Hepatocyte (in vitro differentiated cells): ENCODE measurements around the gene KRT23. TPM values are rescaled to one million over a fixed set of nuclear protein-coding genes. Genes with fewer than 3 reads are reported as not detected.

Experiments
- DNase-seq: peaks from one replicate; pipeline ENCODE4 v3.0.0-alpha.2; 2016; ENCODE audit warnings: low spot score
- H2AFZ ChIP-seq: fragments of 200-600 bp; sonication (generic); 2 replicates; pipeline ENCODE4 v1.6.0; 2016; ENCODE audit warnings: antibody characterized with exemption, mild to moderate bottlenecking
- H3K27ac ChIP-seq: fragments of 200-600 bp; sonication (generic); 2 replicates; pipeline ENCODE4 v1.5.1; 2016; ENCODE audit warnings: mild to moderate bottlenecking
- H3K27me3 ChIP-seq: fragments of 200-600 bp; sonication (generic); 2 replicates; pipeline ENCODE4 v1.6.1; 2016
- H3K36me3 ChIP-seq: fragments of 200-600 bp; sonication (generic); replicated peaks from 2 replicates; pipeline ENCODE4 v1.5.1; 2016; ENCODE audit warnings: low read depth; ENCODE audit not compliant: insufficient read depth
- H3K4me1 ChIP-seq: fragments of 200-600 bp; sonication (generic); 2 replicates; pipeline ENCODE4 v1.5.1; 2016; ENCODE audit warnings: mild to moderate bottlenecking, moderate library complexity; ENCODE audit not compliant: insufficient read depth
- H3K4me2 ChIP-seq: fragments of 200-600 bp; sonication (generic); 2 replicates; pipeline ENCODE4 v1.6.0; 2016
- H3K4me3 ChIP-seq: fragments of 200-600 bp; sonication (generic); 2 replicates; pipeline ENCODE4 v1.5.1; 2016; ENCODE audit warnings: mild to moderate bottlenecking
- H3K79me2 ChIP-seq: fragments of 200-600 bp; sonication (generic); 2 replicates; pipeline ENCODE4 v1.6.0; 2017; ENCODE audit warnings: mild to moderate bottlenecking
- H3K9me2 ChIP-seq: fragments of 200-600 bp; sonication (generic); replicated peaks from 2 replicates; pipeline ENCODE4 v1.6.0; 2017; ENCODE audit warnings: mild to moderate bottlenecking; ENCODE audit not compliant: insufficient read depth
- H3K9me3 ChIP-seq: fragments of 200-600 bp; sonication (generic); 2 replicates; pipeline ENCODE4 v1.5.1; 2016; ENCODE audit warnings: low read depth, mild to moderate bottlenecking
- H4K20me1 ChIP-seq: fragments of 200-600 bp; sonication (generic); 2 replicates; pipeline ENCODE4 v1.6.0; 2016; ENCODE audit warnings: mild to moderate bottlenecking; ENCODE audit not compliant: insufficient read depth, poor library complexity, severe bottlenecking
- CTCF ChIP-seq: fragments of 200-600 bp; sonication (generic); IDR thresholded peaks from 2 replicates; pipeline ENCODE4 v1.5.1; 2016; ENCODE audit warnings: antibody characterized with exemption, mild to moderate bottlenecking; ENCODE audit not compliant: poor library complexity
- EZH2 ChIP-seq: fragments of 200-600 bp; sonication (generic); IDR thresholded peaks from 2 replicates; pipeline ENCODE4 v1.6.1; 2016; ENCODE audit warnings: antibody characterized with exemption, mild to moderate bottlenecking, borderline replicate concordance
- EZH2phosphoT487 ChIP-seq: fragments of 200-600 bp; sonication (generic); IDR thresholded peaks from one replicate; pipeline ENCODE4 v1.6.1; 2018; ENCODE audit warnings: antibody characterized with exemption, mild to moderate bottlenecking, low read depth, moderate library complexity; ENCODE audit not compliant: unreplicated experiment, severe bottlenecking
- WGBS: methylation state at CpG from one replicate; pipeline ENCODE4 v1.1.6; 2016; ENCODE audit warnings: low lambda C conversion rate; ENCODE audit errors: missing lambda C conversion rate; 5-methylcytosine and 5-hydroxymethylcytosine counted together
- polyA plus RNA-seq: library from polyadenylated mRNA; unstranded; fragments of >200 nt; fragmentation: Nextera tagmentation; extraction: Ambion mirVana; gene quantifications from 2 replicates; pipeline ENCODE4 v1.2.1, GENCODE V29; 2016
- total RNA-seq: library from RNA; depleted of rRNA; stranded (reverse); fragments of >200 nt; gene quantifications from 2 replicates; pipeline ENCODE4 v1.2.3, GENCODE V29; 2014

Gene KRT23
- total and polyA plus RNA-seq, 2 experiments from 2014 or later = 2.0 to 6.4 TPM

- TF ChIP-seq CTCF (no peak), EZH2 (no peak), EZH2phosphoT487 (no peak)
- DNase-seq = no peak
- Histone ChIP-seq H3K9me3 (no peaks in the 10 kb centered on the region), H3K36me3 (no peaks in the 10 kb centered on the region), H3K27ac (no peak overlapping the region), H2AFZ (no peak overlapping the region), H3K79me2 (no peaks in the 10 kb centered on the region), H3K9me2 (no peaks in the 10 kb centered on the region), H3K4me2 (no peak overlapping the region), H3K4me1 (peaks cover 21% of the 10 kb centered on the region), H3K27me3 (no peaks in the 10 kb centered on the region), H4K20me1 (no peaks in the 10 kb centered on the region), H3K4me3 (no peak overlapping the region)
- WGBS = 84% methylated on average over 2 of the region's 2 CpGs
Measured at GRCh38 chr17:40953881-40954280, 16.4 kb upstream of the KRT23 start.

DNA sequence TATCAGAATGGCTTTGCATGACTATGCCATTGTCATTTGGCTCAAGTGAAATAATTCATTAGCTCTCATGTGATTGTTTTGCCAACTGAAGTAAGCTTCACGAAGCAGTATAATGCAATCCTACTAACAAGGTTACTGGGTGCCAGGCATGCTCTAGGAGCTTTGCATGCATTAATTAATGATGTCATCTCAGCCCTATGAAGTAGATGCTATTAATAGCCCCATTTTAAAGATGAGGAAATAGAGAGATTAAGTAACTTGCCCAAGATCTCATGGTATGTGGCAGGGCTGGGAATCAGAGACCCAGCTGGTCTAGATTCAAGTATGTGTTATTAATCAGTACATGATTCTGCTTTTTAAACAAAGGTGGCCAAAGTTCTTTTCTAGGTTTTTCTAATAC lies 15.2 kb upstream of the KRT23 start:
- Histone ChIP-seq H4K20me1 (no peaks in the 10 kb centered on the region), H3K36me3 (no peaks in the 10 kb centered on the region), H3K27ac (peak overlapping the region; percentile 25), H2AFZ (no peak overlapping the region), H3K27me3 (no peaks in the 10 kb centered on the region), H3K9me2 (no peaks in the 10 kb centered on the region), H3K4me1 (peaks cover 19% of the 10 kb centered on the region), H3K4me2 (no peak overlapping the region), H3K79me2 (no peaks in the 10 kb centered on the region), H3K9me3 (no peaks in the 10 kb centered on the region), H3K4me3 (no peak overlapping the region)
- TF ChIP-seq EZH2 = no peak
- TF ChIP-seq EZH2phosphoT487 = no peak
- TF ChIP-seq CTCF = no peak
- WGBS = 85% methylated on average over 1 of the region's 1 CpG
- DNase-seq = no peak

- no peak overlapping the region for H3K27ac ChIP-seq
- 98% methylated on average over 2 of the region's 2 CpGs for WGBS
Measured at GRCh38 chr17:40952154-40952553, 14.7 kb upstream of the KRT23 start.

More at GRCh38 chr17:40952154-40952553, 14.7 kb upstream of the KRT23 start:
- Histone ChIP-seq H3K4me1 (peaks cover 15% of the 10 kb centered on the region), H4K20me1 (no peaks in the 10 kb centered on the region), H3K79me2 (no peaks in the 10 kb centered on the region), H3K4me3 (no peak overlapping the region), H2AFZ (no peak overlapping the region), H3K9me3 (no peaks in the 10 kb centered on the region), H3K27me3 (no peaks in the 10 kb centered on the region), H3K9me2 (no peaks in the 10 kb centered on the region), H3K4me2 (no peak overlapping the region), H3K36me3 (no peaks in the 10 kb centered on the region)
- no peak for DNase-seq
- no peak for TF ChIP-seq CTCF
- TF ChIP-seq EZH2phosphoT487 = no peak
- no peak for TF ChIP-seq EZH2
